Activated naive CD8-positive, alpha-beta T cell treated with anti-CD3 and anti-CD28 coated beads, Interleukin-2, amount 50 U/mL, for 24 hours (primary cell): Measurements from ENCODE around the gene PSMG3.
A peak's percentile ranks its signal among the peaks of the same experiment; 100 is the strongest.

Experiments
- ATAC-seq: fragments of 150-1000 bp; cut with Tn5 transposase; one replicate; pipeline ENCODE4 v1.10.0; 2021
- DNase-seq: peaks from one replicate; pipeline ENCODE4 v3.0.0; 2021
- H3K27ac Mint-ChIP-seq: one replicate; pipeline ENCODE4 v1.8.0; 2021; ENCODE audit warnings: mild to moderate bottlenecking, mixed read lengths
- H3K27me3 Mint-ChIP-seq: one replicate; pipeline ENCODE4 v1.8.0; 2021; ENCODE audit warnings: mixed read lengths
- H3K36me3 Mint-ChIP-seq: one replicate; pipeline ENCODE4 v1.8.0; 2021; ENCODE audit warnings: low read depth, mixed read lengths
- H3K4me1 Mint-ChIP-seq: one replicate; pipeline ENCODE4 v1.8.0; 2021; ENCODE audit warnings: mixed read lengths
- H3K4me3 Mint-ChIP-seq: one replicate; pipeline ENCODE4 v1.8.0; 2021; ENCODE audit warnings: mild to moderate bottlenecking, moderate library complexity, mixed read lengths
- H3K9me3 Mint-ChIP-seq: one replicate; pipeline ENCODE4 v1.8.0; 2021; ENCODE audit warnings: mixed read lengths

Gene PSMG3

GRCh38 chr7:1542329-1542728 is 27.5 kb downstream of the PSMG3 start:
- Mint-ChIP-seq H3K27ac (no peak overlapping the region), H3K27me3 (no peaks in the 10 kb centered on the region), H3K9me3 (no peaks in the 10 kb centered on the region)

GRCh38 chr7:1541431-1542162 is 28.2 kb downstream of the PSMG3 start:
- no peaks in the 10 kb centered on the region for H3K9me3 Mint-ChIP-seq
- H3K4me1 Mint-ChIP-seq, result peaks cover 2% of the 10 kb centered on the region
- ATAC-seq (no peak), DNase-seq (no peak)
- no peak overlapping the region for H3K27ac Mint-ChIP-seq
- no peaks in the 10 kb centered on the region for H3K27me3 Mint-ChIP-seq
- peaks cover 1% of the 10 kb centered on the region for H3K36me3 Mint-ChIP-seq
- no peak overlapping the region for H3K4me3 Mint-ChIP-seq

More at GRCh38 chr7:1542329-1542728, 27.5 kb downstream of the PSMG3 start:
- Mint-ChIP-seq H3K4me1 (peaks cover 2% of the 10 kb centered on the region), H3K4me3 (no peak overlapping the region), H3K36me3 (peaks cover 1% of the 10 kb centered on the region)
- no peak for DNase-seq
- ATAC-seq, result no peak

- Mint-ChIP-seq H3K27ac (no peak overlapping the region), H3K9me3 (no peaks in the 10 kb centered on the region), H3K4me1 (peaks cover 6% of the 10 kb centered on the region), H3K36me3 (peaks cover 1% of the 10 kb centered on the region), H3K27me3 (no peaks in the 10 kb centered on the region), H3K4me3 (no peak overlapping the region)
- ATAC-seq, result no peak
- no peak for DNase-seq
These were observed 29.0 kb downstream of the PSMG3 start for GRCh38 chr7:1540776-1541271.

DNA sequence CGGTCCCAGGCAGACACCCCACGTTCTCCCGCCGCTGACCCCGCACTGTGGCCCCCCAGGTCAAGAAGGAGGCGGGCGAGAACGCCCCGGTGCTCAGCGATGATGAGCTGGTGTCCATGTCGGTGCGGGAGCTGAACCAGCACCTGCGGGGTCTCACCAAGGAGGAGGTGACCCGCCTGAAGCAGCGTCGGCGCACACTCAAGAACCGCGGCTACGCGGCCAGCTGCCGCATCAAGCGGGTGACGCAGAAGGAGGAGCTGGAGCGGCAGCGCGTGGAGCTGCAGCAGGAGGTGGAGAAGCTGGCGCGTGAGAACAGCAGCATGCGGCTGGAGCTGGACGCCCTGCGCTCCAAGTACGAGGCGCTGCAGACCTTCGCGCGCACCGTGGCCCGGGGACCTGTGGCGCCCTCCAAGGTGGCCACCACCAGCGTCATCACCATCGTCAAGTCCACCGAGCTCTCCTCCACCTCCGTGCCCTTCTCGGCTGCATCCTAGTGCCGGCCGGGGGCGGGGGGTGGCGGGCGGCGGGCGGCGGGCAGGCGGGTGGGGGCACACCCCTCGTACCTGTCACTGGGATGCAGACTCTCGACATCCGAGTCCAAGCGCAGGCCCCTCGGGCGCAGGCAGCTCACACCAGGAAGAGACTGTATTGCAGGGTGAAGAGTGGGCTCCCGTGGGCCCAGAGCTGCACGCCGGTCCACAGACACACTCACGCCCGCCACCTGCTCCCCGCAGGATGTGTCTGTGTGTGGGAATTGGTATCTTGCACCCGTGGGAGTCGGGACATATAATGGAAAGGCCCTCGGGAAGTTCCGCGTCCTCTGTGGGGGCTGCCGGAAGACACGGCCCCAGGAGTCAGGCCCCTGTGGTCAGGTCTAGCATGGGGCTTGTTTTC is 29.7 kb downstream of the PSMG3 start:
- ATAC-seq, result no peak
- peaks cover 6% of the 10 kb centered on the region for H3K4me1 Mint-ChIP-seq
- H3K36me3 Mint-ChIP-seq, result peaks cover 1% of the 10 kb centered on the region
- no peak overlapping the region for H3K27ac Mint-ChIP-seq
- no peak for DNase-seq
- H3K9me3 Mint-ChIP-seq, result no peaks in the 10 kb centered on the region
- no peak overlapping the region for H3K4me3 Mint-ChIP-seq
- H3K27me3 Mint-ChIP-seq, result no peaks in the 10 kb centered on the region

GRCh38 chr7:1539181-1539881 is 30.5 kb downstream of the PSMG3 start:
- Mint-ChIP-seq H3K27me3 (no peaks in the 10 kb centered on the region), H3K4me1 (peaks cover 10% of the 10 kb centered on the region), H3K36me3 (peaks cover 1% of the 10 kb centered on the region)

DNA sequence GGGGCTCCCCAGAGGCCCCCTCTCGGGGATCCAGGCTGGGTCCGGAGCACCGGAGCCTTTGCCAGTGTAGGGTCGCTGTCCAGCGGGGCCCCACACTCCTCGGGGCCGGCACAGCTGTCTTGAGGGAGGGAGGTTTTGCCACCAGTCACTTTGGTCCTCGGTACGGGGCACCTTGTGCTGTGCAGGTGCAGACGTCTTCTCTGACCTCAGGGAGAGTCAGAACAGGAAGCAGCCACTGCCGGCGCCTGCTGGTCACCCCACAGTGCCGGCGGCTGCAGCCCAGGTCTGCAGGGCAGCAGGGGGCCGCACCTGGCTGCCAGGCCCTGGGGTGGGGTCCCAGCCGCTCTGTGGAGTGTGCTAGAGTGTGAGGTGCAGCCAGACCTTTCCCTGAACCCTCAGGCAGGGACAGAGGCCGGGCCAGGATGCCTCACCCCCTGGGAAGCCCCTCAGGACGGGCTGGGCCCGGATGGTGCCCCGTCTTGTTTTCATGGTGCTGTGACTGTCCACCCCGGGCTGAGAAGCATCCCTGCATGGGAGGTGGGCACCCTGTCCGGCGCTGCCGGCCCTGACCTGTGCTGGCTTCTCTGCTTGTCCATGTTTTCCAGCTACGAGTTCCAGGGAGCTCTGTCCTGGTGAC is 31.2 kb downstream of the PSMG3 start:
- Mint-ChIP-seq H3K27me3 (no peaks in the 10 kb centered on the region), H3K36me3 (peaks cover 1% of the 10 kb centered on the region), H3K27ac (no peak overlapping the region), H3K4me1 (peaks cover 12% of the 10 kb centered on the region), H3K9me3 (no peaks in the 10 kb centered on the region), H3K4me3 (no peak overlapping the region)
- no peak for DNase-seq
- ATAC-seq, result no peak

More at GRCh38 chr7:1539181-1539881, 30.5 kb downstream of the PSMG3 start:
- H3K4me3 Mint-ChIP-seq, result no peak overlapping the region
- no peak overlapping the region for H3K27ac Mint-ChIP-seq
- ATAC-seq, result no peak
- no peaks in the 10 kb centered on the region for H3K9me3 Mint-ChIP-seq
- DNase-seq, result no peak

- H3K27ac Mint-ChIP-seq, result peak overlapping the region; percentile 77
- no peaks in the 10 kb centered on the region for H3K9me3 Mint-ChIP-seq
- H3K27me3 Mint-ChIP-seq, result no peaks in the 10 kb centered on the region
- H3K36me3 Mint-ChIP-seq, result peaks cover 1% of the 10 kb centered on the region
- H3K4me3 Mint-ChIP-seq, result no peak overlapping the region
- DNase-seq, result no peak
- H3K4me1 Mint-ChIP-seq, result peaks cover 21% of the 10 kb centered on the region
- no peak for ATAC-seq
These were observed 32.1 kb downstream of the PSMG3 start for GRCh38 chr7:1537535-1538412.

- no peak overlapping the region for H3K27ac Mint-ChIP-seq
- no peaks in the 10 kb centered on the region for H3K9me3 Mint-ChIP-seq
These were observed 32.9 kb downstream of the PSMG3 start for GRCh38 chr7:1536743-1537534.

DNA sequence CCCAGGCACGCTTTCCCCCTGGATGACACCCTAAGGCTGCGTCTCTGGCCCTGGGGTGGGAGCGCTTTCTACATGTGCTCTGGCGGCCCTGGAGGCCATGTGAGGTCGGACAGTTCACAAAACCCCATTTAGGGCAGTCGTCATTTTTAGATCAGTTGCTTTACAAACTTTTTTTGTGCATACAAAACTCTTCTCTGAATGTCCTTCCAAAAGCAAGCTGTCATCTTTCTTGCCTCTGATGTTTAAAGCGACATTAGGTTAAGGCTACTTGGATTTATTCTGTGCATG is 33.4 kb downstream of the PSMG3 start:
- ATAC-seq, result no peak
- H3K36me3 Mint-ChIP-seq, result peaks cover 1% of the 10 kb centered on the region
- H3K27me3 Mint-ChIP-seq, result no peaks in the 10 kb centered on the region
- no peaks in the 10 kb centered on the region for H3K9me3 Mint-ChIP-seq
- H3K27ac Mint-ChIP-seq, result no peak overlapping the region
- DNase-seq, result no peak
- H3K4me3 Mint-ChIP-seq, result no peak overlapping the region
- peaks cover 30% of the 10 kb centered on the region for H3K4me1 Mint-ChIP-seq

More at GRCh38 chr7:1536743-1537534, 32.9 kb downstream of the PSMG3 start:
- ATAC-seq (no peak), DNase-seq (no peak)
- Mint-ChIP-seq H3K4me3 (no peak overlapping the region), H3K27me3 (no peaks in the 10 kb centered on the region), H3K4me1 (peaks cover 27% of the 10 kb centered on the region), H3K36me3 (peaks cover 1% of the 10 kb centered on the region)

DNA sequence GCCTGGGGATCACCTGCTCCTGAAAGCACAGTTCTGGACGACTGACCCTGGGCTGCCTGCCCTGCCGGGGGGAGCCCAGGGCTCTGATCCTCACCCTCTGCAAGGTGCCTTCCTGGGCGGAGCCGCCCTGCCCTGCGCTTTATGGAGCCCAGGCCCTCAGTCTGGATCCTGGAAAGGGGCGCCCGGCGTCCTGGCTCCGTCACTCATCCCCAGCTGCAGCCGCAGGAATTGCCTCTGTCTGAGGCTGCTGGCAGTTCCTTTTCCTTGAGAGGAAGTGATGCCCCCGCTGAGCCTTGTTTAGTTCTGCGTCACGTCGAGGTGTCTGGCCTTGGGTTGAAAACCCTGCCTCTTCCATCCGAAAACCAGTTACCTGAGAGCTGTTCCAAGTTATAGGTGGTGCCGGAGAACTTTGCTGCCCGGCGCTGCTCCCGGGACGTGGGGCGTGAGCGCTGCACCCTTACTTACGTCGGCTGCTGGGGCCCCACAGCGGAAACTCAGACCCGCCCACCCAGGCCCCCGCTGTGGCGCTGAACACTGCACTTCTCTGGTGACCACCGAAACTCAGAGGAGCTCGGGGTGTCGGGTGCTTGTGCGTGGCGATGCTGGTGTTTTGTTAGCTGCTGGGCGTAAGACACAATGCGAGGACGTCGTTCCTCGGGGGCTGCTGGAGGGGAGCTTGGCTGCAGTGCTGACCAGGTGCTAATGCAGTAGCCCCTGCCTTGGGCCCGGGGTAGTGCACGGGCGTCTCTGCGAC is 34.0 kb downstream of the PSMG3 start:
- Mint-ChIP-seq H3K4me3 (no peak overlapping the region), H3K27ac (no peak overlapping the region), H3K9me3 (no peaks in the 10 kb centered on the region), H3K4me1 (peaks cover 30% of the 10 kb centered on the region), H3K36me3 (peaks cover 1% of the 10 kb centered on the region), H3K27me3 (no peaks in the 10 kb centered on the region)
- DNase-seq (no peak), ATAC-seq (no peak)

- Mint-ChIP-seq H3K4me1 (peaks cover 33% of the 10 kb centered on the region), H3K27ac (no peak overlapping the region), H3K4me3 (no peak overlapping the region), H3K36me3 (peaks cover 1% of the 10 kb centered on the region), H3K9me3 (no peaks in the 10 kb centered on the region), H3K27me3 (no peaks in the 10 kb centered on the region)
- no peak for DNase-seq
- no peak for ATAC-seq
These were observed 34.8 kb downstream of the PSMG3 start for GRCh38 chr7:1535100-1535458.

DNA sequence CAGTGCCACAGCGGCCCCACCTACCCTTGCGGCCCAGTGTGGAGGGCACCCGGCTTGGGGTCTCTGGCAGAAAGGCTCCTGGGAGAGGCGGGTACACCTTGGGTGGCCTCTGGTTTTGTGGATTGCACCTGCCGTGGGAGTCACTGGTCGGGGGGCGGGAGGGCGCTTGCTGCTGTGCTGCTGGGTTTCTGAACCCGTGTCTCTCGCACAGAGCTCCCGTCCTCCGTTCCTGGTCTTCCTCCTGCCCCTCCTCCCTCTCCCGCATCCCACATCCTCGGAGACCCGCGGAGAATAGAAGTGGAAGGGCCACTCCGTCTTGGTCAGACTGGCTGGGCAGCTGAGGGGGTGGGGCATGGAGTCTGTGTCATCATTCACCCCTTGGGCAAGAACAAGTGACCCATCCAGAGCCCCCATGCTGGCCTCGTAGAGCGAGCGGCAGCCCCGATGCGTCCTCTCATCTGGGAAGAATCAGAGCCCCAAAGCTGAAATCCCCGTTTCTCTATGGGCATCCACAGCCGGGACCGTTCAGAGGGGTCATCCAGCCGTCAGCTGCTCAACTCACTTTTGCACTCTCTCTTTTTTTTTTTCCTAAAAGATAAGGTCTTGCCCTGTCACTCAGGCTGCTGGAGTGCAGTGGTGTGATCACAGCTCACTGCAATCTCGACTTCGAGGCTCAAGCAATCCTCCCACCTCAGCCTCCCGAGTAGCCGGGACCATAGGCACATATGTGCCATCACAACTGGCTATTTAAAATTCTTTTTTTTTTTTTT is 35.3 kb downstream of the PSMG3 start:
- H3K9me3 Mint-ChIP-seq, result no peaks in the 10 kb centered on the region
- H3K36me3 Mint-ChIP-seq, result peaks cover 1% of the 10 kb centered on the region
- H3K4me1 Mint-ChIP-seq, result peaks cover 34% of the 10 kb centered on the region
- no peaks in the 10 kb centered on the region for H3K27me3 Mint-ChIP-seq
- no peak overlapping the region for H3K4me3 Mint-ChIP-seq
- no peak for DNase-seq
- no peak for ATAC-seq
- H3K27ac Mint-ChIP-seq, result no peak overlapping the region
